Activated naive CD8-positive, alpha-beta T cell (primary cell): Measurements from ENCODE around the gene MDC1.

Source experiments
- H3K27ac Mint-ChIP-seq: one replicate; pipeline ENCODE4 v1.8.0; 2021; ENCODE audit warnings: mixed read lengths
- H3K27me3 Mint-ChIP-seq: one replicate; pipeline ENCODE4 v1.8.0; 2021; ENCODE audit warnings: mixed read lengths
- H3K36me3 Mint-ChIP-seq: one replicate; pipeline ENCODE4 v1.8.0; 2021; ENCODE audit warnings: mixed read lengths
- H3K4me1 Mint-ChIP-seq: one replicate; pipeline ENCODE4 v1.8.0; 2021; ENCODE audit warnings: low read depth, mixed read lengths
- H3K4me3 Mint-ChIP-seq: one replicate; pipeline ENCODE4 v1.8.0; 2021; ENCODE audit warnings: mild to moderate bottlenecking, mixed read lengths
- H3K9me3 Mint-ChIP-seq: one replicate; pipeline ENCODE4 v1.8.0; 2021; ENCODE audit warnings: low read depth, mixed read lengths

The MDC1 gene

DNA sequence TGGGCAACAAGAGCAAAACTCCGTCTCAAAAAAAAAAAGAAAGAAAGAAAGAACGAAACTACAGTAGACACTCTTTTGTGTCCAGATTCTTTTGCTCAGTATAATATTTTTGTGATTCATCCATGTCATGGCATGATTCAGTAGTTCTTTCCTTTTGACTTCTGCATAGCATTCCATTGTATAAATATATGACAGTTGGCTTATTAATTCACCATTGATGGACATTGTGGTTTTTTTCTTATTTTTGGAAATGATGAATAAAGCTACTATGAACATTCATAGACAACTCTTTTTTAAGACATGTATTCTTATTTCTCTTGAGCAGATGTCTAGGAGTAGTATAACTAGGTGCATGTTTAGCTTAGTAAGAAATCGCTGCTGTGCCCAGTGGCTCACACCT, 37.5 kb upstream of the MDC1 start:
- Mint-ChIP-seq H3K4me1 (peaks cover 16% of the 10 kb centered on the region), H3K9me3 (no peaks in the 10 kb centered on the region), H3K27ac (no peak overlapping the region), H3K4me3 (no peak overlapping the region), H3K27me3 (no peaks in the 10 kb centered on the region), H3K36me3 (no peaks in the 10 kb centered on the region)

DNA sequence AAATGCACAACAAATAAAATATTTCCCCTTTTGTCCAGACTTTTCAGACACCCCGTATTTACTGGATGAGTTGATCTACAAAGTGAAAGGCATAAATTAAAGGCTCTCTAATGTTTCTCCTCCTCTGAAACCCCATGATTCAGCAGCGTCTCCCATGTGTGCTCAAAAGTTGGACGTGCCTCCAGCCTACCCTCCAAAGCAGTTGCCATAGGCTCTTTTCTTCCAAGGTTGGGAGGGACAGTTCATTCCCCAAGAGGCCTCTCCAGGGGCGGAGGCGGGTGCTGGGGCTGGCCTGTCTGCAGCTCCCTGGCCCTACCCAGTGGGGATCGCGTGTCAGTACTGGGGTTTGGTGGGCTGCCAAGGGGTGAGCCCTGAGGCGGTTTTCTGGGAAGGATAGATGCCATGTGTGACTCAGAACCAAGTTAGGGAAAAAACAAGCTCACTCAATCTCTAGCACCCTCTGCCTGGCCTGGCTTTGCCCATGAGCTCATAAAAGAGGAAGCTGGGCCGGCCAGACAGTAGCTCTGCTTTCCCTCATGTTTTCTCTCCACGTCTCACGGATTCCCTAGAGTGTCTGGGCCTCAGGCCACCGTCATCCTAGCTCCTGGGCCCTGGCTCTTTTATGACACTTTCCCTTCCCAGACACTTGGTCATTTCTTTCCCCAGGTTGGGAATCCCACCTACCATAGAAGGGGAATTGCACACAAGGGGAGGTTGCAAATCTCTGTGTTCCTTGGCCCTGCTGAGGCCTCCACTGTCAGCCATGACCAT, 35.3 kb upstream of the MDC1 start:
- H3K4me1 Mint-ChIP-seq = peaks cover 22% of the 10 kb centered on the region
- no peaks in the 10 kb centered on the region for H3K27me3 Mint-ChIP-seq
- no peak overlapping the region for H3K4me3 Mint-ChIP-seq
- H3K9me3 Mint-ChIP-seq = no peaks in the 10 kb centered on the region
- H3K27ac Mint-ChIP-seq = peak overlapping the region; percentile 31
- H3K36me3 Mint-ChIP-seq = no peaks in the 10 kb centered on the region

- H3K4me1 Mint-ChIP-seq = peaks cover 36% of the 10 kb centered on the region
- no peaks in the 10 kb centered on the region for H3K9me3 Mint-ChIP-seq
- no peaks in the 10 kb centered on the region for H3K27me3 Mint-ChIP-seq
- H3K4me3 Mint-ChIP-seq = no peak overlapping the region
- H3K36me3 Mint-ChIP-seq = no peaks in the 10 kb centered on the region
- no peak overlapping the region for H3K27ac Mint-ChIP-seq
Measured at GRCh38 chr6:30750379-30750668, 33.2 kb upstream of the MDC1 start.

DNA sequence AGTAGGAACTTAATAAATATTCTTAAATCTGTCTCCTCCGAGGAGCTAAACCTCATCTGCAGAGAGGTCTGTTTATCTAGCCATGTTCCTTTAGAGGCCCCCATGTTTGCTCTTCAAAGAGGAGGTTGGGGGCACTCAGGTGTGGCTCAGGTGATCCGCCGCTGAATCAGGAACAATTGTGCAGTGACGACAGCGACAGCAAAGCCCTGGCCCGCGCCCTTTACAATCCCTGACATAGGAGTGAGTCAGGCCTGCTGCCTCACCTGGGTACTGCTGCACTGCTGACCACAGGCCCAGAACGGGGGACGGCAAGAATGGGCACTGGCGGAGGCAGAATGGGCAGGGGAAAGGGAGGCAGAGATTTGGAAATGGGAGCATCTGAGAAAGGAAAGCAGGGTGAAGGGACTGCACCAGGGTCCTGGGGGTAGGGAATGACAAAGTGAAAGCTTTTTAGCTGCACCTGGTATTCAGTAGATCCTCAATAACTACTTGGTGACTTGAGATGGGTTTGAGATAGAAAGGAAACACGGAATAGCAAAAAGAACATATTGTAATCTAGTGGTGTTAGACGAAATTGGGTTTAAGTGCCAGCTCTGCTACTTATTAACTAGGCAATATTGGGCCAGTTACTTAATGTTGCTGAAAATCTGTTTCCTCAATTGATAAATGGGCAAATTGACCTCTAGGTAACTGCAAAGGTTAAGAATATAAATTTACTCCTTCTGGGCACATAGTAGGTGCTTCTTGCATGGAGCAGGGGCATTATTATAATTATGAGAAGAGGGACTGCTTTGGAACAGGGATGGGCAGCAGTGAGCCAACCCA, 32.7 kb upstream of the MDC1 start:
- no peaks in the 10 kb centered on the region for H3K27me3 Mint-ChIP-seq
- H3K27ac Mint-ChIP-seq = peak overlapping the region; percentile 36
- H3K36me3 Mint-ChIP-seq = no peaks in the 10 kb centered on the region
- H3K4me3 Mint-ChIP-seq = no peak overlapping the region
- no peaks in the 10 kb centered on the region for H3K9me3 Mint-ChIP-seq
- peaks cover 41% of the 10 kb centered on the region for H3K4me1 Mint-ChIP-seq

- H3K9me3 Mint-ChIP-seq = no peaks in the 10 kb centered on the region
- no peaks in the 10 kb centered on the region for H3K36me3 Mint-ChIP-seq
- H3K27ac Mint-ChIP-seq = peak overlapping the region; percentile 36
- no peak overlapping the region for H3K4me3 Mint-ChIP-seq
- no peaks in the 10 kb centered on the region for H3K27me3 Mint-ChIP-seq
- H3K4me1 Mint-ChIP-seq = peaks cover 41% of the 10 kb centered on the region
Measured at GRCh38 chr6:30748851-30749540, 31.9 kb upstream of the MDC1 start.

- Mint-ChIP-seq H3K27me3 (no peaks in the 10 kb centered on the region), H3K9me3 (no peaks in the 10 kb centered on the region), H3K4me1 (peaks cover 42% of the 10 kb centered on the region), H3K36me3 (peaks cover 8% of the 10 kb centered on the region), H3K4me3 (no peak overlapping the region), H3K27ac (peak overlapping the region; percentile 78)
Measured at GRCh38 chr6:30747902-30748769, 31.1 kb upstream of the MDC1 start.

DNA sequence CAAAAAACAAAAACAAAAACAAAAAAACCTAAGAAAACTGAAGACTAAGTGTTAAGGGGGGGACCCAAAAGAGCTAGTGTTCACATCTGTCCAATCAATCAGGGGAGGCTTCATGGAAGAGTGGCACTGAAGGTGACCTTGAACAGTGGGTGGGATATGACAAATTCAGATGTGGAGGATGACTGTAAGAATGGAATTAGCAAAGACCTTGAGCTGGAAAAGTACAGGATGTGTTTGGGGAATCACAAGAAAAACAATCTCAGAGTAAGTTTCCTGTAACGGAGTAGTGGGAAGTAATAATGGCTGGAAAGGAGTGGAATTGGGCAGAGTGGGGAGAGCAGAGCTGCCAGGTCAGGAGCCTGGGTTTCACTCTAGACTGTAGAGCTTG, 30.2 kb upstream of the MDC1 start:
- no peak overlapping the region for H3K4me3 Mint-ChIP-seq
- no peaks in the 10 kb centered on the region for H3K9me3 Mint-ChIP-seq
- H3K36me3 Mint-ChIP-seq = peaks cover 9% of the 10 kb centered on the region
- peaks cover 42% of the 10 kb centered on the region for H3K4me1 Mint-ChIP-seq
- H3K27me3 Mint-ChIP-seq = no peaks in the 10 kb centered on the region
- H3K27ac Mint-ChIP-seq = peak overlapping the region; percentile 78

DNA sequence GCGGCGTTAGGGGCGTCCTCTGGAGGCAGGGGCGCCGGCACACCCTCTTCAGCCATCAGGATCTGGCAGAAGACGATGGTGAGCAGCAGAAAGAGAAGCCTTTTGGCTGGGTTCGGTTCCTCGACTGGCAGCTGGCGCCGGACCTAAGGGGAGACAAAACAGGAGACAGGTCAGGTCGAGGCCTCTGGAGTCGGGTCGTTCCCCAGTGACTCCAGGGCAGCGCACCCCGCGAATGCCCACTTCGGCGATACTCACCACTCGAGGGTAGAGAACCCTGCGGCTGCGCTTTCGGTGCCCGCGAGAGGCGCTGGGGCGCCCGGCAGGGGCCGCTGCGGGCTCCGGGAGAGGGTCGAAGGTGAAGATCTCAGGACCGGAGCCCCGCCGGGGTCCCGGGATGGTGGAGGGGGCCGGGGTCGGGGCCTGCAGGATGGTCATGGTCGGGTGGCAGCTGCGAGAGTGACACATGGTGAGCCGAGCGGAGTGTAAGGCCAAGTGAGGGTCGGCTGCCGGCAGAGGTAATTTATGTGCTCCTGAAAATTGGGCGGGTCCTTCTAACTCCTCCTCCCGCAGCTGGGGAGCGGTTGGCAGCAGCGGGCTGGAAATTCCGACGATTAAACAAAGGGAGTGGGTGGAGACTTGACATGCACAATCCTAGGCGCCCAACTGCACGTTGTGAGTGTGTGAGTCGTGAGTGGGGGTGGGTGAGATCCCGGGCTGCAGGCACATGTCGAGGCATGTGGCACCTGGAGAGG, 27.1 kb upstream of the MDC1 start, which contains the start of gene IER3:
Gene IER3, minus strand, starts transcription at position 494 of the 752 bp plus-strand sequence. Its CDS starts 29 bp downstream, at position 465.
- peak within 1 kb of the TSS; percentile 98 for H3K27ac Mint-ChIP-seq
- H3K4me1 Mint-ChIP-seq = peaks cover 61% of the 10 kb centered on the region
- H3K9me3 Mint-ChIP-seq = no peaks in the 10 kb centered on the region
- H3K27me3 Mint-ChIP-seq = no peaks in the 10 kb centered on the region
- peak within 1 kb of the TSS; percentile 98 for H3K4me3 Mint-ChIP-seq
- peaks cover 9% of the 10 kb centered on the region for H3K36me3 Mint-ChIP-seq

DNA sequence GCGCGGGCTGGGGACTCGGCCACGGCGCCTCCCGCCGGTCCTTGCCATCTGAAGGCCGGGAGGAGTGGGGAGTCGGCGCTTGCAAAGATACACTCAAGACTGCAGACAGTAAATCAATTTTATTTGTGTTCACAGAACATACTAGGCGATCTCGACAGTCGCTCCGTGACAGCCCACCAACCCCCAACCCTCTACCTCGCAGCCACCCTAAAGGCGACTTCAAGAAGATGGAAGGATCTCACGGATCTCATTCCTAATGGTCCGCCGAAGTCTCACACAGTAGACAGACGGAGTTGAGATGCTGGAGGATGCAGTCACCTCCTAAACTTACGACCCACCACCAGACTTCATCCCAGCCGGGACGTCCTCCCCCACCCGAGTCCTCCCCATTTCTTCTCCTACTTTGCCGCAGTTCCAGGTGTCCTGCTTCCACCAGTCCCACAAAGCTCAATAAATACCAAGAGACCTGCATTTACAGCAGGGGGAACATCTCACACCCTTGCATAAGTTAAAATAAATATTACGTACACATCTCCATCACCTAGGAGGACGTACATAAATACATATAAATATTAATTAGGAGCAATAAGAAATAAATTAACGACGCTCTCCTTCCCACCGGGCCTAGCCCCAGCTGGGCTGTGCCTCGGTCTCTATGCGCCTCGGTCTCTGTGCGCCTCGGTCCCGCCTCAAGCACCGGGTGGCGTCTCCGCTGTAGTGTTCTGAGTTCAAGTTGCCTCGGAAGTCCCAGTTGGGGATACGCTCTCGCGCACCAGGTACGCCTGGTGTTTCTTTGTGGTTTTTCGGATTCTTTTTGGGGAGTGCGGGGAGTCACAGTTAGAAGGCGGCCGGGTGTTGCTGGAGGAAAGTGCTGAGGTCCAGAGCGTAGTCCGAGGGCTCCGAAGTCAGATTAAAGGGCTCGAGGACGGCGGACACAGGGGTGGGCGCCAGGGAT, 26.3 kb upstream of the MDC1 start:
- Mint-ChIP-seq H3K36me3 (peaks cover 9% of the 10 kb centered on the region), H3K4me1 (peaks cover 66% of the 10 kb centered on the region)

GRCh38 chr6:30742316-30743098, 25.4 kb upstream of the MDC1 start, which contains the start of gene FLOT1:
Gene FLOT1, minus strand, starts transcription at chr6:30742687. Its CDS starts 498 bp downstream, at chr6:30742189.
- Mint-ChIP-seq H3K9me3 (no peaks in the 10 kb centered on the region), H3K4me3 (peak within 1 kb of the TSS; percentile 98), H3K4me1 (peaks cover 66% of the 10 kb centered on the region), H3K36me3 (peaks cover 12% of the 10 kb centered on the region), H3K27me3 (no peaks in the 10 kb centered on the region), H3K27ac (peak within 1 kb of the TSS; percentile 98)

More for the DNA sequence above, 26.3 kb upstream of the MDC1 start:
- Mint-ChIP-seq H3K27me3 (no peaks in the 10 kb centered on the region), H3K9me3 (no peaks in the 10 kb centered on the region), H3K4me3 (peak overlapping the region; percentile 98), H3K27ac (peak overlapping the region; percentile 98)

DNA sequence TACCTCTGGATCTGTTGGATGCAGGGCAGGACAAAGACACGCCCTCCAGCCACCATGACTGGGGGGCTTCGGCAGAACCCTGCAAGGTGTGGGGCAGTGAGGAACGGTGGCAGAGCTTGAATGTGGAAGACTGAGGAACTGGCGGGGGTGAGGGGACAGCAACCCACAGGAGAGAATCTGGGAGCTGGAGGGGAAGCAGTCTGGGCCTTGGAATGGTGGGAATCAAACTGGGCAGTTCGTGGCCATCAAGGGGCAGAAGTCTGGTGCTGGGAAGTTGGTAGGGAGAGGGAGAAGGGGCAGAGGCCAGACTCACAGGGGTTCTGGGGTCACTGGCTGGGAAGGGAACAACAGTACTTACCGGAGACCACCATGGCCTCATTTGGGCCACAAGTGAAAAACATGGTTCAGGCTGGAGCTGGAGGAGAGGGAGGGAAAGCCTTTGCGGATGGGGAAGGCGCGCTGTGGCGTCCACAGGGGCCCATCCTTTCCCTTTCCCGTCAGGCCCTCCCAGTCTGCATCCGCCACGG, 24.8 kb upstream of the MDC1 start:
- Mint-ChIP-seq H3K36me3 (peaks cover 16% of the 10 kb centered on the region), H3K4me3 (peak overlapping the region; percentile 93), H3K4me1 (peaks cover 67% of the 10 kb centered on the region), H3K27ac (peak overlapping the region; percentile 89), H3K9me3 (no peaks in the 10 kb centered on the region), H3K27me3 (no peaks in the 10 kb centered on the region)

DNA sequence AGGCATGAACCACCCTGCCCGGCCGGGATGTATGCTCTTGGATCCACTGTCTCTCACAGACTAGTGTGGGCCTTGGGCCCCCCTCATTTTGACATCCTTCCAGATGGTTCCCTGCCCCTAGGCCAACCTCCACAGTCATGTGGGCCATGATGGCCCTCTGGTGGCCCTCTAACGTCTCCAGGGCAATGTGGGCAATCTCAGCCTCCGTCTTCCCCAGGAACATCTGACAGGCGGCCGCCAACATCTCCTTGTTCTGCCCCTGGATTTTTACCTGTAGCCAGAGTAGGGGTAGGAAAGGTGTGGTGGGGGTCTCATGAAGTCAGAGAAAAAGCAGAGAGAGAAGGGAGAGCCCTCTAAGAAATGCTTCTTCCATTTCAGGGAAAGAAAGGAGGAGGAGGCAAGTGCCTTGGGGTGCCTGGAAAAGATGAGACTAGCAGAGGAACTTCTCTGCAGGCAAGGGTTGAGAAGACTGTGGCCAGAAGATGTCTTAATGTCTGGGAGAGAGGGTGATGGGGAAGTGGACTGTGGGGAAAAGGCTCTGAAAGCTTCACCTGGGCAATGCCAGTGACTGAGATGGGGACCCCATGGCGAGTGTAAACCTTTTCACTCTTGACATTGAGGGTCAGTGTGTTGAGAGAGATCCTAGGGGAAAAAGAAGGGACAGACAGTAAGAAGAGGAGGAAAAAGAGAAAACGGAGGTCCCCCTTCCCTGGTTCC, 24.1 kb upstream of the MDC1 start:
- Mint-ChIP-seq H3K27me3 (no peaks in the 10 kb centered on the region), H3K9me3 (no peaks in the 10 kb centered on the region), H3K4me1 (peaks cover 70% of the 10 kb centered on the region), H3K36me3 (peaks cover 19% of the 10 kb centered on the region), H3K27ac (peak overlapping the region; percentile 89), H3K4me3 (peak overlapping the region; percentile 93)
